Measurements from ENCODE around the gene ASAP2.

Gene ASAP2

GRCh38 chr2:9317559-9317958 lies 110.9 kb downstream of the ASAP2 start:
- Histone ChIP-seq H3K4me3 (replicated peaks; ENCODE audit: insufficient read depth, low read length) (no peak overlapping the region), H3K27me3 (ENCODE audit: insufficient read depth, poor library complexity, severe bottlenecking) (no peaks in the 10 kb centered on the region), H3K27ac (replicated peaks) (no peak overlapping the region)
- no peak for DNase-seq (ENCODE audit: low read depth in 1 of 2, low spot score in 1 of 2)
- TF ChIP-seq REST (IDR thresholded peaks at IDR 0.05; ENCODE audit: insufficient replicate concordance, low read depth) = no peak
- no peak for TF ChIP-seq SPI1 (IDR thresholded peaks at IDR 0.05; ENCODE audit: borderline replicate concordance, low read depth)
- TF ChIP-seq CTCF (IDR thresholded peaks at IDR 0.05; ENCODE audit: insufficient read depth, low read length) = no peak
- TF ChIP-seq GABPA (IDR thresholded peaks at IDR 0.05; ENCODE audit: low read depth) = no peak
- TF ChIP-seq POLR2AphosphoS5 (IDR thresholded peaks at IDR 0.05; ENCODE audit: low read depth) = no peak

- no peak for TF ChIP-seq POLR2AphosphoS5 (IDR thresholded peaks at IDR 0.05; ENCODE audit: low read depth)
- TF ChIP-seq SPI1 (IDR thresholded peaks at IDR 0.05; ENCODE audit: borderline replicate concordance, low read depth) = no peak
- no peak for TF ChIP-seq REST (IDR thresholded peaks at IDR 0.05; ENCODE audit: insufficient replicate concordance, low read depth)
- TF ChIP-seq CTCF (IDR thresholded peaks at IDR 0.05; ENCODE audit: insufficient read depth, low read length) = no peak
- no peak for TF ChIP-seq GABPA (IDR thresholded peaks at IDR 0.05; ENCODE audit: low read depth)
- Histone ChIP-seq H3K4me3 (replicated peaks; ENCODE audit: insufficient read depth, low read length) (no peak overlapping the region), H3K27ac (replicated peaks) (no peak overlapping the region), H3K27me3 (ENCODE audit: insufficient read depth, poor library complexity, severe bottlenecking) (peaks cover 6% of the 10 kb centered on the region)
- no peak for DNase-seq (ENCODE audit: low read depth in 1 of 2, low spot score in 1 of 2)
These were observed 112.1 kb downstream of the ASAP2 start for GRCh38 chr2:9318461-9319337.

- H3K27ac ChIP-seq (replicated peaks) = no peak overlapping the region
- no peak for TF ChIP-seq SPI1 (IDR thresholded peaks at IDR 0.05; ENCODE audit: borderline replicate concordance, low read depth)
- TF ChIP-seq CTCF (IDR thresholded peaks at IDR 0.05; ENCODE audit: insufficient read depth, low read length) = no peak
- TF ChIP-seq GABPA (IDR thresholded peaks at IDR 0.05; ENCODE audit: low read depth) = no peak
- no peak for TF ChIP-seq POLR2AphosphoS5 (IDR thresholded peaks at IDR 0.05; ENCODE audit: low read depth)
- no peak for TF ChIP-seq REST (IDR thresholded peaks at IDR 0.05; ENCODE audit: insufficient replicate concordance, low read depth)
- H3K4me3 ChIP-seq (replicated peaks; ENCODE audit: insufficient read depth, low read length) = no peak overlapping the region
- no peak for DNase-seq (ENCODE audit: low read depth in 1 of 2, low spot score in 1 of 2)
- H3K27me3 ChIP-seq (ENCODE audit: insufficient read depth, poor library complexity, severe bottlenecking) = peaks cover 7% of the 10 kb centered on the region
These were observed 112.7 kb downstream of the ASAP2 start for GRCh38 chr2:9319338-9319715.
